NCI-H2196 (cell line): ENCODE results near the gene HMGCLL1.

ENCODE experiments used
- DNase-seq: peaks from one replicate; lab custom pipeline; 2025; ENCODE audit not compliant: unreplicated experiment; lab: John Stamatoyannopoulos, UW

The HMGCLL1 gene

DNA sequence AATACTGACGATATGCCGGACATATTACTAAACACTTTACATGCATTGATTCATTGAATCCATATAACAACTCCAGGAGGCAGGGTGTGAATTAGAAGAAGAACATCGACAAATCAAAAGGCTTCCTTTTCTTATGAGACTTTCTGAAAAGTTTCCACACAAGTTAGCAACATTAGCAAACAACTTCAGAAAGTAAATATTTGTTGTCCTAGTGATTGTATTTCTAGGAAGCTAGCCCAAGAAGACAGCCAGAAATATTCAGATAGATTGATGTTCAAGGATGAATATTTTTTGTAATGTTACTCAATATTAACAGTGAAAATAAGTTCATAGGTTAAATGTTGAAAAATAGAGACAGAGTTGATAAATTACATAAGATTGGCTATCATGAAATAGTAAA is 131.1 kb downstream of the HMGCLL1 start:
- no peak for DNase-seq

DNA sequence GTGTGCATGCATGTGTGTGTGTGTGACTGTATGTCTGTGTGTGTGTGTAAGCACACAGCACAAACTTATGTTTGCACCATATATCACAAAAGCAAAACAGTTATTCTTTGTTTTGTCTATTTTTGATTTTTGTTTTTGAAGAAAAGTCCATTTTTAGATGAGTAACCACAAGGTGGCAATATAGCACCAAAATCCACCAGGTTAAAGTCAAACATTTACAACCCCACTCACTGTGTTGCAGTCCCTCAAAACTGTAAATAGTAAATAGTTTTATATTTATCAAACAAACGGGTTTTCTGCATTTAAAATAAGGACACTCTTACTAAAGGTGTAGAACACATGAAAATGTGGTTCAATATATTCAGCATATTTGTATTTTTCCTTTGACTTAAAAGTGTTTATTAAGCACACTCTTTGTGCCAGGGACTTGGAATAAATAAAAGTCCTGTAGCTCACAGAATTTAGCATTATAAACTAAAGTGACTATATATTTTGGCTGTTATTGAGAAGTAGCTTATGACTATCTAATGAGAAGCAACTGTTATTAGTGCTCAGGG is 133.3 kb downstream of the HMGCLL1 start:
- DNase-seq, result peak; percentile 16

DNA sequence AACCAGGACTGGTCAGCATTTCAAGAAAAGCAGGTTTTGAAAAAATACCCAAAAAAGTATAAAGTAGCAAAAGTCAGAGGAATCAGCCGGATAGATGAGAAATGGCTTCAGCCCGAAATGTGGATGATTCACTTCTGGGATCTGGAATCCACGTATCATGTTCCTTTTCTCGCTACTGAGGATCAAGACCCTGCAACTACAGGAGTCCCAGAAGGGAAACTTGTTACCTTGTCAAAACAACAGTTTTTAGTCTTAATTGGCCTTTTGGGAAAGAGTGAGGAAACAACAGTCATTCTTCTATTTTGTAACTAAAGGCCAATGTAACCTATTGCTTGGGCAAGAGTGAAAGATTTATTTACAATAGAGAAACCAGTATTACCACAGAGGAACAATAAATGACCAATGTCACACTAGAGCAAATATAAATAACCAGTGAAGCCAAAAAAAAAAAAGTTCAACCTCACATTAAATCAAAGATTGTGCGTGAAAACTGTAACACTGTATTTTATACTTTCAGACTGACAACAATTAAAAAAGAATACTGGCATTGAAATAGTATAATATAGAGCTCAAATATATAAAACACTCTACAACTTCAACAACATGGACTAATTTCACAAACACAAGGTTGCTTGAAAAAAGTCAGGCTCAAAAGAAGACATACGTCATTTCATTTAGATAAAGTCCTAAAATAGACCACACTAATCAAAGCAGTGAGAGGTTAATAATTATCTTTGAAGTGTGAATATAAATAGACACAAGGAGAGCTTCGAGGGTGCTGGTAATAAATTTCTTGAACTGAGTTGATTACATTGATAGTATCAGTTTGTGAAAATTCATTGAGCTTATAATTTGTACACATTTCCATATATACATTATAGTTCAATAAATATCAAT is 135.5 kb downstream of the HMGCLL1 start:
- DNase-seq, result no peak

- no peak for DNase-seq
Measured at GRCh38 chr6:55438203-55438602, 140.8 kb downstream of the HMGCLL1 start.

DNA sequence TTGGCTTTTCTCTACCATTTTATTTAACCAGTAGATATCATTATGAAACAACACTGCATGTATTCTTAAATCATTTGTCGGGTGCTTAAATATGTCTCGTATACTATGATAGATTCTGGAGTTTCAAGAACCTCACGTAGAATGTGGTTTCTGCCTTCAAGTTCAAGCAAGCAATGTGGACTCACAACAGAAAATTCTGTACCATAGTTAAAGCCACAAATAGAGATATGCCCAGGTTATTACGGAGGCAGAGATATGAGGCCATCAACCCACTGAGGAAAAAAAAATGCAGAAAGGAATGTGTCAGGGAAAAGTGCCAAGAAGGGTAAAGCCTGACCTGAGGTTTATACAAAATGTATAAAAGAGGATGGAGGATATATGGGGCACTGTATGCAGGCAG is 141.9 kb downstream of the HMGCLL1 start:
- DNase-seq, result no peak

- DNase-seq, result no peak
Measured at GRCh38 chr6:55433446-55434130, 145.4 kb downstream of the HMGCLL1 start.

- DNase-seq, result no peak
Measured at GRCh38 chr6:55423933-55424332, 155.1 kb downstream of the HMGCLL1 start.

- no peak for DNase-seq
Measured at GRCh38 chr6:55410674-55411073, 168.3 kb downstream of the HMGCLL1 start.

DNA sequence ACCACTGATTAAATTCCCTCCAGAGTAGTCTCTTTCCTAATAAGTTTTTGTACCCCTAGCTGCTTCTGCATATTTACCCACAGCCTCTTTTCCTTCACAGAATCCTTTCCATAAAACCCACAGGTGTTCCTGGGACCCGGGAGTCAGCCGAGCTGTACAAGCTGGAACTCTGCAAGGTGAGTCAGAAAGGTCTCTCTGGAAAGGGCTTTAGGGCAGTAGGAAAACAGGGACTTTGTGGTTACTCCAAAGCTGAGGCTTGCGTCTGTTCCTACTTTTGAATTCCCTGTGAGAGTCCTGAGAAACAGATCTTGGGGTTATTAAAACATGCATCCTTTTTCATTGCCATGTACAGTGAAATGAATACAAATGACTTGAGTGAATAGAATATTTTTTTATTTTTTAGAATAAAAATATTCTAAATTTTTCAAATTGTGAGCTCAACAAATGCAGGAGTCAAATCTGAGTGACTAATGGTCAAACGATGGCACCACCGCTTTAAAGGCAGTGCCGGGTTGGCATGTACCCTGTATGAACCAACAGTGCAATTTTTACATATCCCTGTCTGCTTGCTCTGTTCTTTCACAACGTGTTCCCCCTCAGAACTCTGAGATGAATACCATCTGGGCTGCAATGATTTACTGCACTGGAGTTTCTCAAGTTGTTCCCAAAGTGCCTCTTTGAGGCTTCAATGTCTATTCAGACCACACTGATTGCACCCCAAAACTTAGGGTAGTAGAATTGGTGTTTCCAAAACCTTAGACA is 173.3 kb downstream of the HMGCLL1 start:
- DNase-seq, result no peak

DNA sequence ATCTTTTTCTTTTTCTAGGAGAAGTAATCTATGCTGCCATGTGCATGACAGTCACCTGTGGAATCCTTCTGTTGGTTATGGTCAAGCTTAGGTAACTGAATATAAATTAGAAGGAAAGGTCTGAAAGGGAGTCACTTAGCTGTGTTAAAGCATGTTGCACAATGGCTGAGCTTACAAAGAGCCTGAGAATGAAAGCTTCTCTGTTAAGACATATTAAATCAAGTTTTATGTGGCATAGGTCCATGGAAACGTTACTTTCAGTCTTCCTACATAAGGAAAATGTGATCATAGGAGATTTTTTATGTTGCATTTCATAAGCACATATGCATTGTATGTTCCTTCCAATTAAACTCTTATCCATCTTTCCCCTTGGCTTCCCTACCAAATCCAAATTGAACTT is 179.6 kb downstream of the HMGCLL1 start:
- no peak for DNase-seq

DNA sequence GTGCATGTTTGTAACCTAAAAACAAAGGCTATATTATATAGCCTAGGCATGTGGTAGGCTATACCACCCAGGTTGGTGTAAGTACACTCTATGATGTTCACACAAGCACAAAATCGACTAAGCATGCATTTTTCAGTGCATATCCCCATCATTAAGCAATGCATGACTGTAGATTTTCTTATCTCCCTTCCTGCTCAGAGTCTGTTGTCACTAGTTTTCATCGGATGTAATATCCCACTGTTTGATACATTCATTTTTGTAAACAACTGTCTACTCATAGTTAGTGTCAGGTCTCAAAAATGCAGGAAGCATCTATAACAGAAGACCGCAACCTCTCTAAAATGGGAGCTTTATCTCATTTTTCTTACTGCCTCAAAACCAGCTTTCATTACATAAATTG is 181.0 kb downstream of the HMGCLL1 start:
- no peak for DNase-seq

GRCh38 chr6:55395871-55396270 is 183.1 kb downstream of the HMGCLL1 start:
- no peak for DNase-seq

DNA sequence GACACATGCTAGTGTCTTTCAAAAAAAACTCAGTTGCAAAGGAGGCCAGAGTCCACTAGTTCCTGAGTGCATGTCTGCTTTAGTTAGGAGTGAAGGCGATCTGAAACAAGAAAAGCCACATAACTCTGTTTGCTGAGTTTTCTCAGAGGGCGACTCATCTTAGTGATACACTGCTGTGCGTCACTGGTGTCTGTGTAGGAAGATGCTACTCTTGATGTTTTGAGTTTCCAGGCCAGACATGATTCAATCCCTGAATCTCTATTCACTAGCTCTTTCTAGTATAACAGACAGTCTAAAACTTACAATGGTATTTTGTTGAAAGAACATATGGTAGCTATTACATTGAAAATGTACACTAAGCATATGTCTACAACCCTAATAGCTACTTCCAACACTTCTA is 190.8 kb downstream of the HMGCLL1 start:
- no peak for DNase-seq
